Breast epithelium (tissue), 4 donors: Measurements from ENCODE around the gene EIF2B2. TPM values are rescaled to one million over a fixed set of nuclear protein-coding genes. Genes with fewer than 3 reads are reported as not detected.

ENCODE experiments used
- DNase-seq, 2 donors: peaks; one replicate each; pipeline ENCODE4 v3.0.0-alpha.2; 2019; ENCODE audit warnings: low spot score in 2 of 2
- H3K27ac ChIP-seq, 2 donors: fragments of 200-600 bp; sonication (generic) in 1 of 2; one replicate each; pipeline ENCODE4 v1.5.1; 2016 to 2019; ENCODE audit warnings: mild to moderate bottlenecking in 1 of 2
- H3K27me3 ChIP-seq, 2 donors: fragments of 200-600 bp; sonication (generic) in 1 of 2; one replicate each; pipeline versions ENCODE4 v1.5.1 to v1.6.0; 2017 to 2019; ENCODE audit warnings: control low read depth in 1 of 2, mild to moderate bottlenecking in 1 of 2
- H3K36me3 ChIP-seq: fragments of 200-600 bp; one replicate; pipeline ENCODE4 v1.5.1; 2019
- H3K4me1 ChIP-seq, 2 donors: fragments of 200-600 bp; sonication (generic); one replicate each; pipeline ENCODE4 v1.5.1; 2016 to 2019; ENCODE audit warnings: control low read depth in 1 of 2
- H3K4me3 ChIP-seq, 3 donors: fragments of 200-600 bp; sonication (generic); 1 replicate in 2 of 3; 2 replicates in 1 of 3; pipeline ENCODE4 v1.5.1; 2016 to 2019; ENCODE audit warnings: mild to moderate bottlenecking in 3 of 3, moderate library complexity in 2 of 3
- H3K9me3 ChIP-seq, 2 donors: fragments of 200-600 bp; sonication (generic) in 1 of 2; one replicate each; pipeline ENCODE4 v1.5.1; 2016 to 2019; ENCODE audit warnings: control low read depth in 1 of 2
- POLR2A ChIP-seq: fragments of 450-650 bp; IDR thresholded peaks from one replicate; pipeline ENCODE4 v1.6.1; 2016; ENCODE audit warnings: antibody characterized with exemption, mild to moderate bottlenecking, moderate library complexity
- POLR2AphosphoS5 ChIP-seq, 3 donors: sonication (generic); formaldehyde crosslinking; IDR thresholded peaks; one replicate each; pipeline ENCODE4 v1.6.1; 2017; ENCODE audit warnings: antibody characterized with exemption in 3 of 3
- intact Hi-C: fragments of 100-400 bp; cut with DNase I; formaldehyde crosslinking; loops from one replicate; pipeline ENCODE4 v1.15.1; 2023; ENCODE audit warnings: low total_unique reads
- total RNA-seq, 3 donors: library from RNA; depleted of rRNA; stranded (reverse); fragments of >200 nt; gene quantifications; one replicate each; pipeline ENCODE4 v1.1.0, GENCODE V29; 2016
- TF ChIP-seq, protein P1 (sequence below), 3 donors: fragments of 450-650 bp; IDR thresholded peaks; one replicate each; pipeline ENCODE4 v1.5.1; 2016 to 2017; ENCODE audit warnings: antibody characterized with exemption in 3 of 3, mild to moderate bottlenecking in 3 of 3, moderate library complexity in 3 of 3

Gene EIF2B2
- total RNA-seq, 3 donors from 2014 or later = 31.8 to 40.3 (median 36.0) TPM

DNA sequence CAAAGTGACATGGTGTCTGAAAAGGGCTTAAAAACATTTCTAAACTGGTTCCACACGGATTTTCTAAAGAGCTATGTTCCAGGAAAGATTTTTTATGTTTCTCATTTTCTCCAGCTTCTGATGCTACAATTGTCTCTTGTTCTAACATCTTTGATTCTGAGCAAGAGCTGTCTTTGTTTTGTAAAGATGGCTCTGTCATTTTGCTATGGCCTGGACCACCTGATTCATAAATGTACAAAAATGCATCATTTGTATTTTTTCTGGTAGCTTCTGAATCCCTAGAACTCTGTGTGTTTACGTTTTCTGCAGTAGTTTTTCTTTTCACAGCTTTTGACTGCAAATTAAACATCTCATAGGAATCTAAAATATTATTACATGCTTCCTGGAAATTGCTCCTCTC is 45.4 kb downstream of the EIF2B2 start:
- Histone ChIP-seq H3K4me3 (no peak overlapping the region), H3K27ac (no peak overlapping the region), H3K4me1 (peaks cover 0 to 8% of the 10 kb centered on the region in 2 donors), H3K9me3 (no peaks in the 10 kb centered on the region), H3K27me3 (no peaks in the 10 kb centered on the region), H3K36me3 (no peaks in the 10 kb centered on the region)
- intact Hi-C loops = no loop called here
- no peak for DNase-seq
- TF ChIP-seq POLR2A = no peak
- no peak for TF ChIP-seq POLR2AphosphoS5 (IDR thresholded peaks at IDR 0.05)
- TF ChIP-seq, protein P1, sequence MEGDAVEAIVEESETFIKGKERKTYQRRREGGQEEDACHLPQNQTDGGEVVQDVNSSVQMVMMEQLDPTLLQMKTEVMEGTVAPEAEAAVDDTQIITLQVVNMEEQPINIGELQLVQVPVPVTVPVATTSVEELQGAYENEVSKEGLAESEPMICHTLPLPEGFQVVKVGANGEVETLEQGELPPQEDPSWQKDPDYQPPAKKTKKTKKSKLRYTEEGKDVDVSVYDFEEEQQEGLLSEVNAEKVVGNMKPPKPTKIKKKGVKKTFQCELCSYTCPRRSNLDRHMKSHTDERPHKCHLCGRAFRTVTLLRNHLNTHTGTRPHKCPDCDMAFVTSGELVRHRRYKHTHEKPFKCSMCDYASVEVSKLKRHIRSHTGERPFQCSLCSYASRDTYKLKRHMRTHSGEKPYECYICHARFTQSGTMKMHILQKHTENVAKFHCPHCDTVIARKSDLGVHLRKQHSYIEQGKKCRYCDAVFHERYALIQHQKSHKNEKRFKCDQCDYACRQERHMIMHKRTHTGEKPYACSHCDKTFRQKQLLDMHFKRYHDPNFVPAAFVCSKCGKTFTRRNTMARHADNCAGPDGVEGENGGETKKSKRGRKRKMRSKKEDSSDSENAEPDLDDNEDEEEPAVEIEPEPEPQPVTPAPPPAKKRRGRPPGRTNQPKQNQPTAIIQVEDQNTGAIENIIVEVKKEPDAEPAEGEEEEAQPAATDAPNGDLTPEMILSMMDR (IDR thresholded peaks at IDR 0.05) = no peak

DNA sequence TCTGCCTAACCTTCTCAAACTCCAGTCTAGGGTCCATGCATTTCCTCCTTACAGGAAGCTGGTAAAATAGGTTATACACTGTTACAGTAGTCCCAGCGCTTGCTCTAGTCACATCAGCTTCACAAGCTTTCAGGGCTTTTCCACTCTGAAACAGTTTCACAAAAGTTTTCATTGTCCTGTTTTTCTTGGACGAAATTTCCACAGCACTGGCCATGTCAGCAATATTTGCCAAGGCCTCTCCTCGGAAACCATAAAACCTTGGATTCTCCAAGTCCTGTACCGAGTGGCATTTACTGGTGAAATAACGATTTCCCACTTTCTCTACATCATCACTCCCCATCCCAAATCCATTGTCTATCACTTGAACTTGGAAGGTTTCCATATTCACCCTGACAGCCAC is 46.4 kb downstream of the EIF2B2 start:
- H3K4me3 ChIP-seq = peak overlapping the region in 2 of 3 donors; percentile 0 to 39
- peaks cover 0 to 8% of the 10 kb centered on the region in 2 donors for H3K4me1 ChIP-seq
- TF ChIP-seq POLR2AphosphoS5 (IDR thresholded peaks at IDR 0.05) (no peak), POLR2A (no peak)
- TF ChIP-seq, protein P1 (IDR thresholded peaks at IDR 0.05) = no peak
- no peak for DNase-seq
- H3K27me3 ChIP-seq = no peaks in the 10 kb centered on the region
- peak overlapping the region; percentile 79 to 89 for H3K27ac ChIP-seq
- no peaks in the 10 kb centered on the region for H3K9me3 ChIP-seq
- intact Hi-C loops = no loop called here
- no peaks in the 10 kb centered on the region for H3K36me3 ChIP-seq

- Histone ChIP-seq H3K36me3 (no peaks in the 10 kb centered on the region), H3K27ac (peak overlapping the region; percentile 89 to 90), H3K4me1 (peaks cover 0 to 8% of the 10 kb centered on the region in 2 donors), H3K27me3 (no peaks in the 10 kb centered on the region), H3K9me3 (no peaks in the 10 kb centered on the region), H3K4me3 (no peak overlapping the region)
- DNase-seq = no peak
- intact Hi-C loops = no loop called here
- TF ChIP-seq, protein P1 (IDR thresholded peaks at IDR 0.05) = no peak
- TF ChIP-seq POLR2AphosphoS5 (IDR thresholded peaks at IDR 0.05) = no peak
- no peak for TF ChIP-seq POLR2A
These were observed 47.0 kb downstream of the EIF2B2 start for GRCh38 chr14:75049731-75050201.

DNA sequence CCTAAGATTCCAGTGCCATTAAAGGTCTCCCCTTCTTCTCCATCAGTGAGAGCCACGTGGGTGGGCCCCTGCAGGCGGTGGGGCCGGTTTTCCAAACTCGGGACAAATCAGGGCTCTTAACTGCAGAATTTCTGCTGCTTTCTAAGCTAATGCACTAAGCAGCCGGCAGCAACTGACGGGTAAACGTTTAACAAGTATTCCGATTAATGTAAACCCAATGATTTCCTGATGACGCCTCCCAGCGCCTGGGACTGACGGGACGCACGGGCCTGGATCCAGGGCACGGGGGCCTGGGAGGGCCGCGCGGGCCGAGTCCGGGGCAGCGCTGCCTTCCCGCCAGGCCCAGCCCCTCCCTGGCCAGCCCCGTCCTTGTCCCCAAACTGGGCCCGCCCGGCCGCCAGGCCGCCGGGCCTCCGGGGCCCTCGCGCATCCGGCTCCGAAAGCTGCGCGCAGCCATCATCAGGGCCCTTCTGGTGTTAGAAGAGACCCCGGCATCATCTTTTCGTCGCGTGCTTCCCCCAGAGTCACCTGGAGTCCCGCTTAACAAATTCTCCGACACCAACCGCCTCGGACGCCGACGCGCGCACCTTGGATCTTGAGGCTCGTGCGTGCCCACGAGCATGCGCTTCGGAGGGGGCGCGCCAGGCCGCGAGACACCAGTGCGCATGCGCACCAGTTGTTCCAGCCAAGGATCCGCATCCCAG is 48.3 kb downstream of the EIF2B2 start, which contains the start of gene MLH3:
Gene MLH3 (minus strand): TSS at position 616 of the 704 bp plus-strand sequence. CDS start 1,812 bp downstream, outside the sequence.
- peak; percentile 65 to 77 for DNase-seq
- intact Hi-C loops = no loop called here
- TF ChIP-seq, protein P1 (IDR thresholded peaks at IDR 0.05) = no peak
- TF ChIP-seq POLR2AphosphoS5 (IDR thresholded peaks at IDR 0.05) = peak; percentile 79 to 92 (median 83)
- H3K4me3 ChIP-seq = peak within 1 kb of the TSS; percentile 55 to 82 (median 64)
- no peaks in the 10 kb centered on the region for H3K36me3 ChIP-seq
- H3K27me3 ChIP-seq = no peaks in the 10 kb centered on the region
- H3K4me1 ChIP-seq = peaks cover 0 to 8% of the 10 kb centered on the region in 2 donors
- H3K9me3 ChIP-seq = no peaks in the 10 kb centered on the region
- H3K27ac ChIP-seq = peak within 1 kb of the TSS; percentile 90 to 98

DNA sequence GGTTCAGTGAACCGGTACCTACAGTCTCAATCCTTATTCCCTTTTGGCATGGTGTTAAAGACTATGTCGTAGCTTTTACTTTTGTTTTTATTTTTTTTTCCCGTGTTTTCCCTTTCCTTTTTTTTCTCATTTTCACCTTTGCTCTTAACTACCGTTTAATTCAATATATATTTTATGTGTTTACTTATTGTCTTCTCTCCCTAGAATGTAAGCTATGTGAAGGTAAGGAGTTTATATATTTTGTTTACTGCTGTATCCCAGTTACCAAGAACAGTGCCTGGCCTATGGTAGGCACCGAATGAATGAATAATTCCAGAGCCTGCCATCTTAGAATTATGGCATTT is 48.8 kb downstream of the EIF2B2 start:
- peak overlapping the region; percentile 90 to 98 for H3K27ac ChIP-seq
- TF ChIP-seq POLR2AphosphoS5 (IDR thresholded peaks at IDR 0.05) (no peak), POLR2A (no peak)
- TF ChIP-seq, protein P1 (IDR thresholded peaks at IDR 0.05) = no peak
- H3K9me3 ChIP-seq = no peaks in the 10 kb centered on the region
- intact Hi-C loops = no loop called here
- H3K4me1 ChIP-seq = peaks cover 0 to 8% of the 10 kb centered on the region in 2 donors
- no peaks in the 10 kb centered on the region for H3K27me3 ChIP-seq
- H3K36me3 ChIP-seq = no peaks in the 10 kb centered on the region
- H3K4me3 ChIP-seq = peak overlapping the region; percentile 55 to 82 (median 64)
- DNase-seq = no peak
